GM12878 (cell line): ENCODE data around the gene TLE3. TPM values are rescaled to one million over a fixed set of nuclear protein-coding genes. Genes with fewer than 3 reads are reported as not detected.
A peak's percentile ranks its signal among the peaks of the same experiment; 100 is the strongest.

Source experiments
- ATAC-seq: fragments of 200-7000 bp; cut with Tn5 transposase; 3 replicates; pipeline ENCODE4 v1.9.1; 2020; ENCODE audit warnings: mild to moderate bottlenecking, moderate library complexity
- BruUV-seq: library from RNA; stranded (reverse); fragments of 400-500 nt; replicated peaks from 2 replicates; lab custom pipeline; 2021; lab: Mats Ljungman, UMichigan
- CTCF ChIA-PET: fragments of 300-600 bp; sonication (Branson Sonifier 250); formaldehyde crosslinking; extraction: SDS; loops from one replicate; lab custom pipeline; 2021; ENCODE audit warnings: inconsistent platforms; lab: Yijun Ruan, JAX
- POLR2A ChIA-PET: fragments of 350-600 bp; formaldehyde crosslinking; extraction: SDS; loops from one replicate; lab custom pipeline; 2021; ENCODE audit warnings: inconsistent platforms; lab: Charles Lee
- RAD21 ChIA-PET: fragments of 300-600 bp; sonication (Branson Sonifier 250); formaldehyde crosslinking; loops from one replicate; lab custom pipeline; 2023; ENCODE audit warnings: antibody characterized with exemption; ENCODE audit not compliant: unreplicated experiment; lab: Charles Lee
- SMC1A ChIA-PET: fragments of 300-600 bp; sonication (Branson Sonifier 250); formaldehyde crosslinking; loops from one replicate; lab custom pipeline; 2023; ENCODE audit not compliant: unreplicated experiment, uncharacterized antibody; lab: Charles Lee
- DNase-seq: peaks from one replicate; pipeline ENCODE4 v3.0.0-alpha.2; 2011; ENCODE audit warnings: low read depth, low spot score
- FAIRE-seq: peaks from 3 replicates; lab custom pipeline; 2011; peaks lifted over from hg19 to GRCh38; lab: Jason Lieb, UNC
- H2AFZ ChIP-seq: 2 replicates; pipeline ENCODE4 v1.6.0; 2011; ENCODE audit warnings: low read depth, low read length, control low read depth; ENCODE audit not compliant: control insufficient read depth
- H3K27ac ChIP-seq: 2 replicates; pipeline ENCODE4 v1.5.1; 2011; ENCODE audit warnings: control low read depth; ENCODE audit not compliant: control insufficient read depth, insufficient read depth
- H3K27me3 ChIP-seq, 2 experiments: replicated peaks in 1 of 2; 2 replicates each; pipeline versions ENCODE4 v1.6.0 to v1.6.1; 2011; ENCODE audit warnings: low read length in 1 of 2; ENCODE audit not compliant: control insufficient read depth in 2 of 2, insufficient read depth in 2 of 2
- H3K36me3 ChIP-seq, 2 experiments: 2 replicates each; pipeline ENCODE4 v1.5.1; 2011; ENCODE audit warnings: low read length in 1 of 2; ENCODE audit not compliant: control insufficient read depth in 2 of 2, insufficient read depth in 2 of 2
- H3K4me1 ChIP-seq: 2 replicates; pipeline ENCODE4 v1.6.1; 2011; ENCODE audit warnings: mild to moderate bottlenecking, low read length, moderate library complexity, mixed read lengths; ENCODE audit not compliant: control insufficient read depth, insufficient read depth
- H3K4me2 ChIP-seq: 2 replicates; pipeline ENCODE4 v1.6.0; 2011; ENCODE audit warnings: control low read depth; ENCODE audit not compliant: control insufficient read depth, insufficient read depth
- H3K4me3 ChIP-seq: fragments of 200-600 bp; sonication (generic); 2 replicates; pipeline ENCODE4 v1.5.1; 2016
- H3K79me2 ChIP-seq: 2 replicates; pipeline ENCODE4 v1.6.0; 2011; ENCODE audit warnings: low read length; ENCODE audit not compliant: control insufficient read depth, insufficient read depth
- H3K9ac ChIP-seq: 2 replicates; pipeline ENCODE4 v1.8.0; 2011; ENCODE audit warnings: low read length, control low read depth, mixed read lengths; ENCODE audit not compliant: control insufficient read depth, insufficient read depth
- H3K9me3 ChIP-seq: replicated peaks from 3 replicates; pipeline ENCODE4 v1.5.1; 2011; ENCODE audit warnings: mild to moderate bottlenecking, low read length; ENCODE audit not compliant: control insufficient read depth, insufficient read depth
- H4K20me1 ChIP-seq: 2 replicates; pipeline ENCODE4 v1.6.0; 2011; ENCODE audit not compliant: control insufficient read depth, insufficient read depth
- ASH2L ChIP-seq: fragments of 300-600, 200-600 bp; sonication (generic); IDR thresholded peaks from 2 replicates; pipeline ENCODE4 v1.6.1; 2017; ENCODE audit warnings: low read depth, mild to moderate bottlenecking, borderline replicate concordance
- BHLHE40 ChIP-seq, 2 experiments: fragments of 450-650 bp in 1 of 2; IDR thresholded peaks; 2 replicates each; pipeline ENCODE4 v1.6.1; 2011 to 2017; ENCODE audit warnings: low read depth in 2 of 2, borderline replicate concordance in 1 of 2, improper control_type of control experiment in 1 of 2, low read length in 1 of 2, mild to moderate bottlenecking in 1 of 2
- CBX3 ChIP-seq: fragments of 200-600 bp; sonication (generic); IDR thresholded peaks from 2 replicates; pipeline ENCODE4 v1.6.1; 2016; ENCODE audit warnings: low read depth, borderline replicate concordance
- CBX5 ChIP-seq: sonication (generic); IDR thresholded peaks from 2 replicates; pipeline ENCODE4 v1.6.1; 2016; ENCODE audit warnings: low read depth, moderate library complexity, mild to moderate bottlenecking, inconsistent platforms
- HDAC2 ChIP-seq: fragments of 200-600 bp; sonication (generic); IDR thresholded peaks from 2 replicates; pipeline ENCODE4 v1.6.1; 2017
- HDAC6 ChIP-seq: fragments of 200-600 bp; sonication (generic); IDR thresholded peaks from one replicate; pipeline ENCODE4 v1.8.0; 2017; ENCODE audit warnings: antibody characterized with exemption; ENCODE audit not compliant: unreplicated experiment
- JUND ChIP-seq: IDR thresholded peaks from 2 replicates; pipeline ENCODE4 v1.6.1; 2012; ENCODE audit warnings: low read depth, mild to moderate bottlenecking, low read length, improper control_type of control experiment, moderate library complexity
- KLF5 ChIP-seq: fragments of 450-650 bp; IDR thresholded peaks from 2 replicates; pipeline ENCODE4 v1.6.1; 2014; ENCODE audit warnings: mild to moderate bottlenecking; ENCODE audit not compliant: partially characterized antibody
- MEF2A ChIP-seq: IDR thresholded peaks from 2 replicates; pipeline ENCODE4 v1.6.1; 2011; ENCODE audit warnings: low read depth, mild to moderate bottlenecking, low read length, moderate library complexity; ENCODE audit not compliant: insufficient read depth
- PML ChIP-seq: IDR thresholded peaks from 2 replicates; pipeline ENCODE4 v1.6.1; 2012; ENCODE audit warnings: low read length, inconsistent platforms
- RELA ChIP-seq: fragments of 450-650 bp; IDR thresholded peaks from 2 replicates; pipeline ENCODE4 v1.8.0; 2014; ENCODE audit warnings: borderline replicate concordance; ENCODE audit not compliant: partially characterized antibody
- TAF1 ChIP-seq: IDR thresholded peaks from 2 replicates; pipeline ENCODE4 v1.6.1; 2011; ENCODE audit warnings: mild to moderate bottlenecking, low read depth, low read length, borderline replicate concordance
- ZNF207 ChIP-seq: fragments of 450-650 bp; IDR thresholded peaks from 2 replicates; pipeline ENCODE4 v1.6.1; 2014; ENCODE audit warnings: antibody characterized with exemption, mild to moderate bottlenecking, borderline replicate concordance
- ZNF622 ChIP-seq: fragments of 450-650 bp; IDR thresholded peaks from 2 replicates; pipeline ENCODE4 v1.6.1; 2017; ENCODE audit warnings: mild to moderate bottlenecking, inconsistent platforms
- WGBS: methylation state at CpG from one replicate; pipeline ENCODE4 v1.1.6; 2016; ENCODE audit warnings: low lambda C conversion rate; ENCODE audit not compliant: insufficient replicate concordance, insufficient coverage; ENCODE audit errors: missing lambda C conversion rate; 5-methylcytosine and 5-hydroxymethylcytosine counted together
- in situ Hi-C: fragments of 300-500 bp; cut with MboI; formaldehyde crosslinking; loops from 9 replicates; pipeline ENCODE4 v1.14.3; 2018; ENCODE audit warnings: mixed read lengths
- intact Hi-C: fragments of 100-400 bp; cut with micrococcal nuclease; formaldehyde crosslinking; loops from one replicate; pipeline ENCODE4 v1.14.2; 2022; ENCODE audit not compliant: unreplicated experiment
- polyA plus RNA-seq, 11 experiments: library from polyadenylated mRNA; depleted of rRNA in 4 of 11; unstranded in 6 of 11; stranded (reverse) in 5 of 11; fragments of >200 nt; fragmentation: Nextera tagmentation in 4 of 11; fragmentation: Illumina TruSeq in 1 of 11; extraction: Ambion mirVana in 4 of 11; extraction: Trizol in 1 of 11; gene quantifications; 1 replicate in 1 of 11; 2 replicates in 10 of 11; pipeline versions ENCODE4 v1.2.1 to v1.2.3, GENCODE V29; 2011 to 2016; ENCODE audit warnings: inconsistent platforms in 2 of 11, missing spikeins in 2 of 11, low read depth in 1 of 11
- total RNA-seq, 4 experiments: library from RNA; depleted of rRNA in 3 of 4; stranded (reverse); fragments of >200 nt in 3 of 4; fragmentation: Illumina TruSeq in 1 of 4; extraction: Trizol in 1 of 4; gene quantifications; 2 replicates each; pipeline versions ENCODE4 v1.2.1 to v1.2.3, GENCODE V29; 2013 to 2021
- TF ChIP-seq, protein P1 (sequence below): IDR thresholded peaks from 2 replicates; pipeline ENCODE4 v1.6.1; 2012; ENCODE audit warnings: improper control_type of control experiment, low read depth, low read length; ENCODE audit not compliant: insufficient replicate concordance
- TF ChIP-seq, protein P2 (sequence below): IDR thresholded peaks from 2 replicates; pipeline ENCODE4 v1.6.1; 2011; ENCODE audit warnings: mild to moderate bottlenecking, low read depth, low read length, moderate library complexity; ENCODE audit not compliant: insufficient replicate concordance

TLE3 gene
- total and polyA plus RNA-seq, 10 of the 15 experiments (the other 5 are each of a cell fraction or from before 2014, with no cell fraction given): 1.2 to 65.5 (median 9.7) TPM

DNA sequence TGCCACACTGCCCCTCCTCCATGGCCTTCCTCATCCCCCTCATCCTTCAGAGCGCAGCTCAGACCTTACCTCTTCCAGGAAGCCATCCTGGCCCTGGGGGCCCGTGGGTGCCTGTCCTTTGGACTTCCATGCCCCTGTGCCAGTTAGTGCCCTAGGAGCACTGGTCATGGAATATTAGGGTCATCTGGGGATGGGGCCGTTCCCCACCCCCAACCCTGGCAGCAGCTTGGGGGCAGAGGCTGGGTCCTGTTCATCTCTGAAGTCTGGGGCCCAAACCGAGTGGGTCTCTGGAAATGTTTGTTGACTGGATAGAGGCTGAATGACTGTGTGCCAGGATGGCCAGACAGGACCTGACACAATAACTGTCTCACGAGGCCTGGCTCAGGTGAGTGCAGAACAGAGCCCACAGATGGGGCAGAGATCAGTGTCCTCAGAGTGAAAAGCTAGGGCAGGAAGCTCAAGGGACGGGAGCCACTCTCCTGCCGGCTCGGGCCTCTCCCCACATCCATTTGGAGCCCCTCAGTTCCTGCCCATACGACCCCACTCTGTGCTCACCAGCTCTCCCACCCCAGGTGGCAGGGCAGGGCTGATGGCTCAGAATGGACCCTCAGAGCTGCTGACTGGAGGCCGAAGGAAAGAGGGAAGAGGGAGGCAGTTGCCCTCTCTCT is 62.5 kb downstream of the TLE3 start (continued):
- TF ChIP-seq JUND: no peak

DNA sequence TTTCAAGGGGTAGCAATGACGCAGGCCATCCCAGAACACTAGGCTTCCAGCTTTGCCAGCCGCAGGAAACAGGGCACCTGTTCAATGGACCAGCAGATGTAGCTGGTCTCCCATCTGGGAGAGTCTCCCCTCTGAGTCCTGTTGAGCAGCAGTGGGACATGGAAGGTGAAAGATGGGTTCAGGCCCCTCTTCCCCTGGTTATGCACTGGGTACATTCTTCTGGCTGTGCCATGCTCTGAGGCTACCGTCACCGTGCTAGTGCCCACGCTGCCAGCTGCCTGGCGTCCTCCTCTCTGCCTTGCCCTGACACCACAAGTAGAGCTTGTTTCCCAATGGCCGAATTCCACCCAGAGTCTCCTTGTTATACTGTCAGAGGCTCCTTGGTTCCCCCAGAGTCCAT is 63.1 kb downstream of the TLE3 start:
- Histone ChIP-seq H2AFZ (no peak overlapping the region), H3K4me1 (peaks cover 40% of the 10 kb centered on the region), H3K36me3 (no peaks in the 10 kb centered on the region), H3K27me3 (no peaks in the 10 kb centered on the region), H3K9me3 (no peaks in the 10 kb centered on the region), H3K9ac (no peak overlapping the region), H3K4me2 (peak overlapping the region; percentile 1; the same call in 1 of the 2 replicates), H3K79me2 (no peaks in the 10 kb centered on the region), H3K27ac (no peak overlapping the region), H4K20me1 (no peaks in the 10 kb centered on the region), H3K4me3 (no peak overlapping the region)
- 97% methylated on average over 7 of the region's 7 CpGs for WGBS
- no peak for TF ChIP-seq KLF5
- TF ChIP-seq RELA: no peak
- no peak for TF ChIP-seq CBX5
- TF ChIP-seq, protein P1, sequence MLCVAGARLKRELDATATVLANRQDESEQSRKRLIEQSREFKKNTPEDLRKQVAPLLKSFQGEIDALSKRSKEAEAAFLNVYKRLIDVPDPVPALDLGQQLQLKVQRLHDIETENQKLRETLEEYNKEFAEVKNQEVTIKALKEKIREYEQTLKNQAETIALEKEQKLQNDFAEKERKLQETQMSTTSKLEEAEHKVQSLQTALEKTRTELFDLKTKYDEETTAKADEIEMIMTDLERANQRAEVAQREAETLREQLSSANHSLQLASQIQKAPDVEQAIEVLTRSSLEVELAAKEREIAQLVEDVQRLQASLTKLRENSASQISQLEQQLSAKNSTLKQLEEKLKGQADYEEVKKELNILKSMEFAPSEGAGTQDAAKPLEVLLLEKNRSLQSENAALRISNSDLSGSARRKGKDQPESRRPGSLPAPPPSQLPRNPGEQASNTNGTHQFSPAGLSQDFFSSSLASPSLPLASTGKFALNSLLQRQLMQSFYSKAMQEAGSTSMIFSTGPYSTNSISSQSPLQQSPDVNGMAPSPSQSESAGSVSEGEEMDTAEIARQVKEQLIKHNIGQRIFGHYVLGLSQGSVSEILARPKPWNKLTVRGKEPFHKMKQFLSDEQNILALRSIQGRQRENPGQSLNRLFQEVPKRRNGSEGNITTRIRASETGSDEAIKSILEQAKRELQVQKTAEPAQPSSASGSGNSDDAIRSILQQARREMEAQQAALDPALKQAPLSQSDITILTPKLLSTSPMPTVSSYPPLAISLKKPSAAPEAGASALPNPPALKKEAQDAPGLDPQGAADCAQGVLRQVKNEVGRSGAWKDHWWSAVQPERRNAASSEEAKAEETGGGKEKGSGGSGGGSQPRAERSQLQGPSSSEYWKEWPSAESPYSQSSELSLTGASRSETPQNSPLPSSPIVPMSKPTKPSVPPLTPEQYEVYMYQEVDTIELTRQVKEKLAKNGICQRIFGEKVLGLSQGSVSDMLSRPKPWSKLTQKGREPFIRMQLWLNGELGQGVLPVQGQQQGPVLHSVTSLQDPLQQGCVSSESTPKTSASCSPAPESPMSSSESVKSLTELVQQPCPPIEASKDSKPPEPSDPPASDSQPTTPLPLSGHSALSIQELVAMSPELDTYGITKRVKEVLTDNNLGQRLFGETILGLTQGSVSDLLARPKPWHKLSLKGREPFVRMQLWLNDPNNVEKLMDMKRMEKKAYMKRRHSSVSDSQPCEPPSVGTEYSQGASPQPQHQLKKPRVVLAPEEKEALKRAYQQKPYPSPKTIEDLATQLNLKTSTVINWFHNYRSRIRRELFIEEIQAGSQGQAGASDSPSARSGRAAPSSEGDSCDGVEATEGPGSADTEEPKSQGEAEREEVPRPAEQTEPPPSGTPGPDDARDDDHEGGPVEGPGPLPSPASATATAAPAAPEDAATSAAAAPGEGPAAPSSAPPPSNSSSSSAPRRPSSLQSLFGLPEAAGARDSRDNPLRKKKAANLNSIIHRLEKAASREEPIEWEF: no peak
- TF ChIP-seq ASH2L: no peak
- no peak for TF ChIP-seq MEF2A
- TF ChIP-seq BHLHE40 (IDR thresholded peaks at IDR 0.05; ENCODE audit: borderline replicate concordance in 1 of 2, low read depth in 2 of 2, low read length in 1 of 2): no peak
- TF ChIP-seq, protein P2, sequence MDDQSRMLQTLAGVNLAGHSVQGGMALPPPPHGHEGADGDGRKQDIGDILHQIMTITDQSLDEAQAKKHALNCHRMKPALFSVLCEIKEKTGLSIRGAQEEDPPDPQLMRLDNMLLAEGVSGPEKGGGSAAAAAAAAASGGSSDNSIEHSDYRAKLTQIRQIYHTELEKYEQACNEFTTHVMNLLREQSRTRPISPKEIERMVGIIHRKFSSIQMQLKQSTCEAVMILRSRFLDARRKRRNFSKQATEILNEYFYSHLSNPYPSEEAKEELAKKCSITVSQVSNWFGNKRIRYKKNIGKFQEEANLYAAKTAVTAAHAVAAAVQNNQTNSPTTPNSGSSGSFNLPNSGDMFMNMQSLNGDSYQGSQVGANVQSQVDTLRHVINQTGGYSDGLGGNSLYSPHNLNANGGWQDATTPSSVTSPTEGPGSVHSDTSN: no peak
- no peak for TF ChIP-seq ZNF622
- no peak for TF ChIP-seq ZNF207
- TF ChIP-seq PML: no peak
- no peak for TF ChIP-seq CBX3
- no peak for TF ChIP-seq HDAC2
- TF ChIP-seq TAF1: no peak
- no peak for TF ChIP-seq HDAC6
- FAIRE-seq (no peak), DNase-seq (no peak), ATAC-seq (no peak)
- CTCF ChIA-PET: interaction anchor here (0.9 to 2.7 kb wide), 3 partner anchors 10 to 63 kb away, joined by 4 to 8 read pairs (median 5); partner anchors contain the start of gene TLE3
- POLR2A ChIA-PET: interaction anchor here (2.1 to 3.1 kb wide), 2 partner anchors 10 to 20 kb away, joined by 8 to 25 read pairs; no protein-coding TSS in a partner anchor
- in situ Hi-C loops: no loop called here
- RAD21 ChIA-PET: interaction anchor here (0.9 to 3.1 kb wide), 6 partner anchors 12 to 307 kb away, joined by 3 to 39 read pairs (median 16); no protein-coding TSS in a partner anchor
- intact Hi-C loops: no loop called here
- no TSS peak for BruUV-seq
- SMC1A ChIA-PET: interaction anchor here (0.7 to 3.0 kb wide), 7 partner anchors 8 to 283 kb away, joined by 3 to 19 read pairs (median 3); no protein-coding TSS in a partner anchor
